Astrocyte of the cerebellum (primary cell): ENCODE measurements around the gene ABAT.

Source experiments
- DNase-seq: peaks from one replicate; pipeline ENCODE4 v3.0.0-alpha.2; 2011; ENCODE audit warnings: low read depth
- H3K4me3 ChIP-seq: 2 replicates; pipeline ENCODE4 v1.5.1; 2011; ENCODE audit warnings: mild to moderate bottlenecking, low read depth, low read length, moderate library complexity
- CTCF ChIP-seq: IDR thresholded peaks from 2 replicates; pipeline ENCODE4 v1.5.1; 2012; ENCODE audit warnings: low read length, low read depth, moderate library complexity, mild to moderate bottlenecking; ENCODE audit errors: missing control alignments
- in situ Hi-C: cut with HindIII; loops from 2 replicates; pipeline ENCODE4 v1.10.0; 2017; ENCODE audit warnings: low sequenced_read_pairs

Gene ABAT

GRCh38 chr16:8674413-8675022 is at the start of gene ABAT:
Gene ABAT, plus strand, starts transcription at chr16:8674617. Its CDS starts 61,123 bp downstream, at chr16:8735740.
- peak; percentile 20 for DNase-seq
- peak within 1 kb of the TSS; percentile 65 for H3K4me3 ChIP-seq
- in situ Hi-C loops, result no loop called here
- no peak for TF ChIP-seq CTCF

- no peak for TF ChIP-seq CTCF
- H3K4me3 ChIP-seq, result no peak overlapping the region
- in situ Hi-C loops, result no loop called here
Measured at GRCh38 chr16:8625491-8626087, 48.8 kb upstream of the ABAT start.

GRCh38 chr16:8626946-8627345 is 47.5 kb upstream of the ABAT start:
- in situ Hi-C loops, result no loop called here
- TF ChIP-seq CTCF, result no peak
- H3K4me3 ChIP-seq, result no peak overlapping the region
- no peak for DNase-seq

More at GRCh38 chr16:8625491-8626087, 48.8 kb upstream of the ABAT start:
- no peak for DNase-seq

- no peak for DNase-seq
- no peak overlapping the region for H3K4me3 ChIP-seq
- in situ Hi-C loops, result no loop called here
- no peak for TF ChIP-seq CTCF
Measured at GRCh38 chr16:8627456-8627855, 47.0 kb upstream of the ABAT start.

GRCh38 chr16:8628981-8629725 is 45.3 kb upstream of the ABAT start:
- no peak for TF ChIP-seq CTCF

GRCh38 chr16:8630255-8630953 is 44.0 kb upstream of the ABAT start:
- no peak for DNase-seq
- in situ Hi-C loops, result no loop called here
- TF ChIP-seq CTCF, result no peak

More at GRCh38 chr16:8628981-8629725, 45.3 kb upstream of the ABAT start:
- H3K4me3 ChIP-seq, result no peak overlapping the region
- no peak for DNase-seq
- in situ Hi-C loops, result no loop called here

More at GRCh38 chr16:8630255-8630953, 44.0 kb upstream of the ABAT start:
- no peak overlapping the region for H3K4me3 ChIP-seq
